HepG2 (cell line): ENCODE data around the gene CABLES1. TPM values are rescaled to one million over a fixed set of nuclear protein-coding genes. Genes with fewer than 3 reads are reported as not detected.

ENCODE experiments used
- PPARG ChIP-seq: conservative IDR thresholded peaks from 2 replicates; pipeline ENCODE4 v1.6.1; 2016; ENCODE audit warnings: missing biosample characterization, missing genetic modification reagents
- RERE ChIP-seq: IDR thresholded peaks from 2 replicates; pipeline ENCODE4 v1.6.1; 2016; ENCODE audit warnings: low read depth, missing genetic modification reagents, missing compliant biosample characterization
- TSC22D2 ChIP-seq: sonication (generic); formaldehyde crosslinking; IDR thresholded peaks from 2 replicates; pipeline ENCODE4 v1.5.1; 2020; ENCODE audit warnings: missing genetic modification reagents, mild to moderate bottlenecking, borderline replicate concordance
- ZNF253 ChIP-seq: sonication (generic); formaldehyde crosslinking; IDR thresholded peaks from 2 replicates; pipeline ENCODE4 v1.8.0; 2022; ENCODE audit warnings: mild to moderate bottlenecking, missing genetic modification reagents, borderline replicate concordance
- ZNF383 ChIP-seq: sonication (generic); formaldehyde crosslinking; IDR thresholded peaks from 2 replicates; pipeline ENCODE4 v1.4.0; 2020; ENCODE audit warnings: missing genetic modification reagents, mild to moderate bottlenecking, borderline replicate concordance
- polyA plus RNA-seq, 8 experiments: library from polyadenylated mRNA; depleted of rRNA in 3 of 8; stranded (reverse) in 7 of 8; unstranded in 1 of 8; fragments of >200 nt; fragmentation: Illumina TruSeq in 4 of 8; extraction: Trizol in 4 of 8; gene quantifications; 2 replicates each; pipeline versions ENCODE4 v1.2.1 to v1.2.3, GENCODE V29; 2011 to 2016; ENCODE audit warnings: low read depth in 4 of 8, missing spikeins in 1 of 8, mixed read lengths in 1 of 8; ENCODE audit not compliant: insufficient read depth in 1 of 8
- total RNA-seq, 5 experiments: library from RNA; depleted of rRNA; stranded (reverse); fragments of >200 nt; fragmentation: Illumina TruSeq; extraction: Trizol; gene quantifications; 2 replicates each; pipeline ENCODE4 v1.2.3, GENCODE V29; 2016; ENCODE audit warnings: low read depth in 1 of 5
- TF ChIP-seq, protein P1 (sequence below), 2 experiments: fragments of 450-650 bp in 1 of 2; sonication (generic) in 1 of 2; formaldehyde crosslinking in 1 of 2; IDR thresholded peaks; 2 replicates each; pipeline versions ENCODE4 v1.6.1 to v1.8.0; 2016 to 2022; ENCODE audit warnings: antibody characterized with exemption in 1 of 2, mild to moderate bottlenecking in 1 of 2, missing genetic modification reagents in 1 of 2
- TF ChIP-seq, protein P2 (sequence below): IDR thresholded peaks from 2 replicates; pipeline ENCODE4 v1.6.1; 2016; ENCODE audit warnings: mild to moderate bottlenecking, missing biosample characterization, missing genetic modification reagents

Gene CABLES1
- total and polyA plus RNA-seq, 2 of the 13 experiments (the other 11 are each of a cell fraction or from before 2014, with no cell fraction given): 14.7 to 25.8 TPM

- TF ChIP-seq, protein P1, sequence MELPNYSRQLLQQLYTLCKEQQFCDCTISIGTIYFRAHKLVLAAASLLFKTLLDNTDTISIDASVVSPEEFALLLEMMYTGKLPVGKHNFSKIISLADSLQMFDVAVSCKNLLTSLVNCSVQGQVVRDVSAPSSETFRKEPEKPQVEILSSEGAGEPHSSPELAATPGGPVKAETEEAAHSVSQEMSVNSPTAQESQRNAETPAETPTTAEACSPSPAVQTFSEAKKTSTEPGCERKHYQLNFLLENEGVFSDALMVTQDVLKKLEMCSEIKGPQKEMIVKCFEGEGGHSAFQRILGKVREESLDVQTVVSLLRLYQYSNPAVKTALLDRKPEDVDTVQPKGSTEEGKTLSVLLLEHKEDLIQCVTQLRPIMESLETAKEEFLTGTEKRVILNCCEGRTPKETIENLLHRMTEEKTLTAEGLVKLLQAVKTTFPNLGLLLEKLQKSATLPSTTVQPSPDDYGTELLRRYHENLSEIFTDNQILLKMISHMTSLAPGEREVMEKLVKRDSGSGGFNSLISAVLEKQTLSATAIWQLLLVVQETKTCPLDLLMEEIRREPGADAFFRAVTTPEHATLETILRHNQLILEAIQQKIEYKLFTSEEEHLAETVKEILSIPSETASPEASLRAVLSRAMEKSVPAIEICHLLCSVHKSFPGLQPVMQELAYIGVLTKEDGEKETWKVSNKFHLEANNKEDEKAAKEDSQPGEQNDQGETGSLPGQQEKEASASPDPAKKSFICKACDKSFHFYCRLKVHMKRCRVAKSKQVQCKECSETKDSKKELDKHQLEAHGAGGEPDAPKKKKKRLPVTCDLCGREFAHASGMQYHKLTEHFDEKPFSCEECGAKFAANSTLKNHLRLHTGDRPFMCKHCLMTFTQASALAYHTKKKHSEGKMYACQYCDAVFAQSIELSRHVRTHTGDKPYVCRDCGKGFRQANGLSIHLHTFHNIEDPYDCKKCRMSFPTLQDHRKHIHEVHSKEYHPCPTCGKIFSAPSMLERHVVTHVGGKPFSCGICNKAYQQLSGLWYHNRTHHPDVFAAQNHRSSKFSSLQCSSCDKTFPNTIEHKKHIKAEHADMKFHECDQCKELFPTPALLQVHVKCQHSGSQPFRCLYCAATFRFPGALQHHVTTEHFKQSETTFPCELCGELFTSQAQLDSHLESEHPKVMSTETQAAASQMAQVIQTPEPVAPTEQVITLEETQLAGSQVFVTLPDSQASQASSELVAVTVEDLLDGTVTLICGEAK (IDR thresholded peaks at IDR 0.05): no peak
- TF ChIP-seq, protein P1 (CRISPR knock-in tag; IDR thresholded peaks at IDR 0.05): peak; percentile 36; the same call in 1 of the 2 replicates
- TF ChIP-seq, protein P2, sequence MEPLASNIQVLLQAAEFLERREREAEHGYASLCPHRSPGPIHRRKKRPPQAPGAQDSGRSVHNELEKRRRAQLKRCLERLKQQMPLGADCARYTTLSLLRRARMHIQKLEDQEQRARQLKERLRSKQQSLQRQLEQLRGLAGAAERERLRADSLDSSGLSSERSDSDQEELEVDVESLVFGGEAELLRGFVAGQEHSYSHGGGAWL (CRISPR knock-in tag): peak; percentile 77
- TF ChIP-seq ZNF383 (CRISPR knock-in tag): no peak
- TF ChIP-seq PPARG (CRISPR knock-in tag): no peak
- 0 out of 2 replicates have a peak, but pooled peaks have one; percentile 46 for TF ChIP-seq ZNF253 (CRISPR knock-in tag)
- no peak for TF ChIP-seq RERE (CRISPR knock-in tag)
- peak; percentile 70; the same call in 1 of the 2 replicates for TF ChIP-seq TSC22D2 (CRISPR knock-in tag)
Measured at GRCh38 chr18:23134780-23135549, at the start of gene CABLES1 (continued).
